HG03378 (cell line): ENCODE data around the gene TPSD1.
"Not testable (repeated sequence)": the region's sequence is repeated elsewhere in the genome, so short reads cannot be mapped to it uniquely, and the experiment has no call there.

Experiments used
- ATAC-seq: cut with Tn5 transposase; IDR thresholded peaks from one replicate; pipeline ENCODE4 v1.9.1; 2021; ENCODE audit warnings: mild to moderate bottlenecking, moderate library complexity; ENCODE audit not compliant: unreplicated experiment

TPSD1 gene

DNA sequence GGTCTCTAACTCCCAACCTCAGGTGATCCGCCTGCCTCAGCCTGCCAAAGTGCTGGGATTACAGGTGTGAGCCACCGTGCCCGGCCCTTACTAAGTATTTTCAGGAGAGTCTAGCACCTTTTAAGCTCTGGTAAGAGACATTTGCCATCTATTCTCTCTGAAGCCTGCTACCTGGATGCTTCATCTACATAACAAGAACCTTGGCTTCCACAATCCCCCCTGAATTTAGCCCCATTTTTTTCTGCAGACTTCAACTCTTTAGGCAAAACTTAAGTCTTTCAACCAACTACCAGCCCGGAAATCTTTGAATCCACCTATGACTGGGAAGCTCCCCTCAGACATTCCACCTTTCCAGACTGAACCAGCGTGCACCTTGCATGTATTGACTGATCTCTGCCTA lies 39.6 kb downstream of the TPSD1 start:
- ATAC-seq, result no peak

DNA sequence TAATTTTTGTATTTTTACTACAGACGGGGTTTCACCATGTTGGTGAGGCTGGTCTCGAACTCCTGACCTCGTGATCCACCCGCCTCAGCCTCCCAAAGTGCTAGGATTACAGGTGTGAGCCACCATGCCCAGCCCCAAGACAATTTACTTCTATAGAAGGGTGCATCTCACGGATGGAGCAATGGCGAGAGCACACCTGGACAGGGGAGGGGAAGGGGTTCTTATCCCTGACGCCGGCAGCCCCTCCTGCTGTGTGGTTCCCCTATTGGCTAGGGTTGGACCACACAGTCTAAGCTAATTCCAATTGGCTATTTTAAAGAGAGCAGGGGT lies 40.8 kb downstream of the TPSD1 start:
- not testable (repeated sequence) for ATAC-seq

DNA sequence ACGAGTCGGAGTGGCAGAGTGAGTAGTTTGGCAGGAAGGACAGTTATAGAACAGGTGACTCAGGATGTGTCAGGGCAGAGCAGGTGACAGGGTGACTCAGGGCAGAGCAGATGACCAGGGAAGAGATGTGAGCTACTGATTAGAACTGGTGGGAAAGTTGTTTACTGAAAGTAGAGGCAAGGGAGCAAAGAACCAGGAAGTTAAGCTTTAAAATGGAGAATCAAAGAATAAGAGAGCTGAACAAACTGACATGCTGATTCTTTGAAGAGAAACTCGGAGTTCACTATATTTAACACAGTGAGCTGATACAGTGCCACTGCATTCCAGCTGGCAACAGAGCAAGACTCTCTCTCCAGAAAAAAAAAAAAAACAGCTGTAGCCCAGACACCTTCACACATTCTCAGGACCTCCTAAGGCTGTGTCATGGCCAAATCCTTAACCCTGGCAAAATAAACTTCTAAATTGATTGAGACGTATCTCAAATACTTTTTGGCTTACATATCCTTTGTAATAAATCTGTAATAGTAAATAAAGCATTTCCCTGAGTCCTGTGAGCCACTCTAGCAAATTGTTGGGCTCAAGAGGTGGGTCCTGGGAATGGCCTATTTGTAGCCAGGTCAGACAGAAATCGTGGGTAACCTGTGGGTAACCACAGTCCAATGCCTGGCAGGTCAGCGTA lies 41.3 kb downstream of the TPSD1 start:
- no peak for ATAC-seq

DNA sequence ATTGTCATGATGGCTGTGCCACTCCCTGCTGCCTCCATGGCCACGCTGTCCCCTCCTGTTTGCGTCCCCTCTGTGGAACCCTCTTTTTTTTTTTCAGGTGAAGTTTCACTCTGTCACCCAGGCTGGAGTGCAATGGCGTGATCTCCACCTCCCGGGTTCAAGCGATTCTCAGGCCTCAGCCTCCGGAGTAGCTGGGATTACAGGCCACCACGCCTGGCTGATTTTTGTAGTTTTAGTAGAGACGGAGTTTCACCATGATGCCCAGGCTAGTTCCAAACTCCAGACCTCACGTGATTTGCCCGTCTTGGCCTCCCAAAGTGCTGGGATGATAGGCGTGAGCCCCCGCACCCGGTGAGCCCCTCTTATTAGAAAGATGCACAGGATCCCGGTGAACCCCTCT lies 42.5 kb downstream of the TPSD1 start:
- no peak for ATAC-seq

DNA sequence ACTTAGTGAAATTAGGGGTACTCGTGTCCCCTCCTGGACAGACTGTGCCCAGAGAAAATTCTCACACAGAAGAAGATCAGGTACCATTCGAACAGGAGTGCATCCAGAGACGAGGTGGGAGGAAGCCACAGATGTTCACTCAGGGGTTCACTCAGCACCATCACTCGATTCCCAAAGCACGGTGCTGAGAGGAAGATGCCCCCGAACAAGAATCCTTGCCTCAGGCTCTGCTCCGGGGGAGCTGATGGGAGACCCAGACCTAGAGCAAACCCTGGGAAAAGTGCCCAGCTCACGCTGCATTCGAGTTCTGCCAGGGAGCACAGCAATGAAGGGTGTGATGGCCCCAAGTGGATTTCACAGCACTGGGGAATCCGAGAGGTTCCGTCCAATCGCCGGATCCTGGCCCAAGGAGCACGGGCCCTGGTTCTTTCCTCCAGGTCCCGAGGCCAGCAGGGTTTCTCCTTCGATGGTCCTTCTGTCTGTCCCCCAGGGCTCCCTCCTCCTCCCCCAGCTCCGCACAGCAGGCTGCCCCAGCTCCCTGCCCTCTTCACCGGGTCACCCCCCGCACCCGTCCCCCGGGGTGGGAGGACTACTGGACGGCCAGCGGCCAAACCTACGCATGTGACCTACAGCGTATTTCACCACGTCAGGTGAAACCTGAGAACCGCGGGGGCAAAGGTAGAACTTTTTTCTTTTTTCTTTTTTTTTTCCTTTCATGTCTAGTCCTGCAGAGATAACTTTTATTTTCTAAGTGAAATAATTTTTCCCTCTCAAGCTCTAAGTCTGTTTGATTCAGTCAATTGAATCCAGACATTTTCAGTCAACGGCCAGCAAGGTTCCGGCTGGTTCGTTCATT lies 43.4 kb downstream of the TPSD1 start:
- no peak for ATAC-seq

DNA sequence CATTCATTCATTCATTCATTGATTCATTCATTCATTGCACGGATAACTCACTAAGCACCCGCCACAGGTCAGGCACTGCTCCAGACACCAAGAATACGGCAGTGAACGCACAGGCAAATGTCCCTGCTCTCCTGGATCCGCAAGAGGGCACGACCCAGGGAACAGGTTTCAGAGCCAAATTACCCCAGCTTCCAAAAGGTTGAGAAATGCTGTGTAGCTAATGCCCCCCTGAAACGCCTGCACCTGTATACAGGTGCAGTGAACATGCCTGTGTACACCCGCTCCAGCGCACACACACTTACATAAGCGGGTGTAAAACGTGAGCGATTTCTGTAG lies 44.0 kb downstream of the TPSD1 start:
- no peak for ATAC-seq

DNA sequence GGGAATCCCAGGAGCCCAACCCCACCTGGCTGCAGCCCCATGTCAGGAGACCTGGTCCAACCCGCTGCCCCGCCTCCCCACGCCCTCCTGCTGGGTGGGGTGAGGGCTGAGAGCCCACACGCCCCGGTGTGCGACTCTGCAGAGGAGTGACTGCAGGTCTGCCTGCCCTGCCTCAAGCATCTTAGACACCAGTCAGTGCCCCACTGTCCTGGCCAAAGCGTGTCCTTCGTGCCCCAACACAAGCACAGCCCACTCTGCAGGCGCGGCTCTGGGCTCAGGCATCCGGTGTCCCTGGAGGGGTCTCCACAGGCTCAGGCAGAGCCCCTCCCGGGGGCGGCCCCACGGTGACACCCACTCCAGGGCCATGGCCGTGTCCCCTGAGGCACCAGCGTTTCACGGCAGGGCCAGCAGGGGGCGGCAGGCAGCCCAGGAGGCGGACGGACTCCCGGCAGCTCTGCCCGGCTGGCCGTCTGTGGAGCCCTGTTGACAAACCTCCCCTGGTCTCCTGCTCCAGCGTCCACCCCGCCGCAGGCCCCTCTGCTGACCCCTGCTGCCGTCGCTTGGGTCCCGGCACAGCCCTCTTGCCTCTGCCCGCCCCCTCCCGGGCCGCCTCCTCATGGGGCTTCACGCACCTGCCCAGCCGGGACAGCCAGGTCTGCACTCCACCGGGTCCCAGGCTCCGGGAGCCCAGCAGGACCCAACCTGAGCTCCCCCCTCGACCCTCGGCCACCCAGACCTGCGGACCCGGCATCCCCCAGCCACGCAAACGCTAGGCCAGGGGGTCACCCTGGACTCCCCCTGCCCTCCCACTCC lies 45.0 kb downstream of the TPSD1 start:
- no peak for ATAC-seq

DNA sequence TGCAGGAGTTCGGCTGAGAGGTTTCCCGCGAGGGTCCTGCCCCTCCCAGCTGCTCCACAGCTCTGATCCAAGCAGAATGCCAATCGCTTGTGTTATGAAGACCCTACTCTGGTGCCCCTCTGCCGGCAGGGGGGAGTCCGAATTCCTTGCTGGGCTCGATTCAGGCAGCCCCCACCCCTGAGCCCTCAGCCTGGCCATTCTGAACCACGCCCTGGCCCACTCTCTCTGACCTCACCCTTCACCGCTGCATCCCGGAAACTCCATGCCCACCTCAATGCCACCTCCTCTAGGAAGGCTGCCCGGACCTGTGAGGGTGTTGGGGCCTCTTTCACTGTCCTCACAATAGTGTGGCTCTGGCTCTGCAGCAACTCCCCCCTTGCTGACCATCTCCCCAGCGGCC lies 45.7 kb downstream of the TPSD1 start:
- no peak for ATAC-seq

DNA sequence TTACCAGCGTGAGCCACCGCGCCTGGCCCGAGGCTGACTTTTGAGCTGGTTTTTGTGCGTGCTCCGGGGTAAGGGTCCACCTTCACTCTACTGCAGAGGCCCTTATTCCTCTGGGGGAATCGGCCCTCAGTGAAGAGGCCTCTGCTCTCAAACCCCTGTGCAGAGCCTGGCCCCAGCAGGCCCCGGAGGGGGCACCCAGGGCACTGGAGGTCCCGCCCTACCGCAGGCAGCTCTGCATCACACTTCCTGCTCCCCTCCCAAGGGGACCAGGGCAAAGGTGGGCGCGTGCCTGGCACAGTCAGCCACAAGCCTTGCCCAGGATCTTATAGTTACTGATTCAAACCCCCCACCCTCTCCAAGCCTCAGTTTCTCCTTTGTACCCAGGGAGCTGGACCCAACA lies 50.0 kb downstream of the TPSD1 start:
- ATAC-seq, result no peak

DNA sequence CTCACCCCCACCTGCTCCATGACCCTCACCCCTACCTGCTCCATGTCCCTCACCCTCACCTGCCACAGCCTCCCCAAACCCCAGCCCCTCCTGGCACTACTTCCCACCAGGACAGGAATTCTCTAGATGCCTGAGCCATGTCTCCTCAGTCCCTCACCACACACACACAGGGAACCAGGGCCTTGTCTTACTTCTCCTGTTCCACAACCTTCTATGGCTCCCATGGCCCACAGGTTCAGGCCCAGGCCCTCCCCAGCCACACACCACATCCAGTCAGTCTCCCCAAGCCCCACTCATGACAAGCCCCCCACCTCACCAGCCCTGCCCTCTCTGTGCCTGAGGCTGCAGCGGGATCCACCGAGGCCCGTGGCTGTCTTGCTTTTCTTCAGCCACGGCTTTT lies 50.5 kb downstream of the TPSD1 start:
- ATAC-seq, result no peak

DNA sequence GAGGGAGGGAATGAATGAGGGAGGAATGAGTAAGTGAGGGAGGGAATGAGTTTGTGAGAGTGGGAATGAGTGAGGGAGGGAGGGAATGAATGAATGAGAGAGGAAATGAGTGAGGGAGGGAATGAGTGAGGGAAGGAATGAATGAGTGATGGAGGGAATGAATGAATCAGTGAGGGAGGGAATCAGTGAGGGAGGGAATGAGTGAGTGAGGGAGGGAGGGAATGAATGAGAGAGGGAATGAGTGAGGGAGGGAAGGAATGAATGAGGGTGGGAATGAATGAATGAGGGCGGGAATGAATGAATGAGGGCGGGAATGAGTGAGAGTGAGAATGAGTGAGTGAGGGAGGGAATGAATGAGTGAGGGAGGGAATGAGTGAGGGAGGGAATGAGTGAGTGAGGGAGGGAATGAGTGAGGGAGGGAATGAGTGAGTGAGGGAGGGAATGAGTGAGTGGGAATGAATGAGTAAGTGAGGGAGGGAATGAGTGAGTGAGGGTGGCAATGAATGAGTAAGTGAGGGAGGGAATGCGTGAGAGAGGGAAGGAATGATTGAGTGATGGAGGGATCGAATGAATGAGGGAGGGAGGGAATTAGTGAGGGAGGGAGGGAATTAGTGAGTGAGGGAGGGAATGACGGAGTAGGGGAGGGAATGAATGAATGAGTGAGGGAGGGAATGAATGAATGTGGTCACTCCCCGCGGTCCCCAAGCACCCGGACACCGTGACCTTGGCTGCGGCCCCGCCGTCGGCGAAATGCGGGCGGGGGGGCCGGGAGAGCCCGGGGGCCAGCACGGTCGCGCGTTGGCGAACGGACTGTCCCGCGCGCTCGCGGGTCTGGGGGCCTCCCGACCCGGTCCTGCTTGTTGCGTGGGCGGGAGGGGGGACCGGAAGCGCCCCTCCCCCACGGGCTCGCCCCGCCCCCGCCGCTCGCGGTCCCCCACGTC lies 52.4 kb downstream of the TPSD1 start:
- ATAC-seq, result peak; percentile 9
